ENCODE data around the gene ZNF300. TPM values are rescaled to one million over a fixed set of nuclear protein-coding genes. Genes with fewer than 3 reads are reported as not detected.

Gene ZNF300
- total RNA-seq, 2 donors from 2014 or later: 9.5 to 12.1 TPM

DNA sequence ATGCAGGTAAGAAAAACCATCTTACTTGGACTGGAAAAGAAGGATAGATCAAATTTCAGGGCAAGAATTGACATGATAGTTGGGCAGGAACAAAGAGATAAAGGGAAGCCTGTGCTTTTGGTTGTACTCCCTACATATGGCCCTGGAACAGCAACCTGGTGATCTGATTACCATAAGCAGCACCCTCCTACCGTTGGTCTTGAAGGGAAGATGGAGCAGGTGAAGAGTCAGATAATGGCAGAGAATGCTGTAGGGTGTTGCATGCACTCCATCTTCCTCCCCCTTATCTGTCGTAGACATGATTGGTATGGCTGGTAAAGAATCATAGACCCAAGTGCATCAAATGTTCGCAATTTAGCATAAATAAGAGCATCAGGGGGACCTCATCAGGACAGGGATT is 53.7 kb downstream of the ZNF300 start:
- Histone ChIP-seq H3K27me3 (ENCODE audit: control insufficient read depth, insufficient read depth, low read length, poor library complexity, severe bottlenecking) (peaks cover 6% of the 10 kb centered on the region), H3K9me3 (ENCODE audit: control insufficient read depth, low read length) (no peaks in the 10 kb centered on the region), H3K9ac (ENCODE audit: extremely low read depth, low read length, poor library complexity, severe bottlenecking) (no peak overlapping the region), H3K4me3 (ENCODE audit: low read length) (no peak overlapping the region), H3K36me3 (ENCODE audit: control insufficient read depth, insufficient read depth, low read length) (no peaks in the 10 kb centered on the region), H3K4me1 (ENCODE audit: control insufficient read depth, insufficient read depth, low read length) (no peaks in the 10 kb centered on the region), H3K27ac (ENCODE audit: low read depth, low read length) (no peak overlapping the region)
- no peak for DNase-seq
- Mint-ChIP-seq H3K36me3 (ENCODE audit: low read depth) (no peaks in the 10 kb centered on the region), H3K9me3 (peaks cover 7% of the 10 kb centered on the region), H3K27me3 (ENCODE audit: insufficient read depth) (peaks cover 29% of the 10 kb centered on the region), H3K27ac (no peak overlapping the region), H3K4me3 (no peak overlapping the region), H3K4me1 (no peaks in the 10 kb centered on the region)
- TF ChIP-seq, protein P1, sequence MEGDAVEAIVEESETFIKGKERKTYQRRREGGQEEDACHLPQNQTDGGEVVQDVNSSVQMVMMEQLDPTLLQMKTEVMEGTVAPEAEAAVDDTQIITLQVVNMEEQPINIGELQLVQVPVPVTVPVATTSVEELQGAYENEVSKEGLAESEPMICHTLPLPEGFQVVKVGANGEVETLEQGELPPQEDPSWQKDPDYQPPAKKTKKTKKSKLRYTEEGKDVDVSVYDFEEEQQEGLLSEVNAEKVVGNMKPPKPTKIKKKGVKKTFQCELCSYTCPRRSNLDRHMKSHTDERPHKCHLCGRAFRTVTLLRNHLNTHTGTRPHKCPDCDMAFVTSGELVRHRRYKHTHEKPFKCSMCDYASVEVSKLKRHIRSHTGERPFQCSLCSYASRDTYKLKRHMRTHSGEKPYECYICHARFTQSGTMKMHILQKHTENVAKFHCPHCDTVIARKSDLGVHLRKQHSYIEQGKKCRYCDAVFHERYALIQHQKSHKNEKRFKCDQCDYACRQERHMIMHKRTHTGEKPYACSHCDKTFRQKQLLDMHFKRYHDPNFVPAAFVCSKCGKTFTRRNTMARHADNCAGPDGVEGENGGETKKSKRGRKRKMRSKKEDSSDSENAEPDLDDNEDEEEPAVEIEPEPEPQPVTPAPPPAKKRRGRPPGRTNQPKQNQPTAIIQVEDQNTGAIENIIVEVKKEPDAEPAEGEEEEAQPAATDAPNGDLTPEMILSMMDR (conservative IDR thresholded peaks at IDR 0.05): no peak
- WGBS, 2 experiments (ENCODE audit: insufficient coverage in 1 of 2, insufficient read length in 1 of 2): 84% methylated on average over 2 to 3 of the region's 3 CpGs

DNA sequence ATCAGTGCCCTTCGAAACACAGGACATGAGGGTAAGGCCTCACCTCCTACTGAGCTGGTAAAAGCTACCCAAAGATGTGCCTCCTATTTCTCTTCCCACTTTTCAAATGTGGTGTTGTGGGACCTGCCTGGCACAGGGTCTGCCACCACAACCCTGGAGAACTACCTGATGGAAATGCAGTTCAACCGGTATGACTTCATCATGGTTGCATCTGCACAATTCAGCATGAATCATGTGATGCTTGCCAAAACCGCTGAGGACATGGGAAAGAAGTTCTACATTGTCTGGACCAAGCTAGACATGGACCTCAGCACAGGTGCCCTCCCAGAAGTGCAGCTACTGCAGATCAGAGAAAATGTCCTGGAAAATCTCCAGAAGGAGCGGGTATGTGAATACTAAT is 56.5 kb downstream of the ZNF300 start:
- WGBS, 2 experiments (ENCODE audit: insufficient coverage in 1 of 2, insufficient read length in 1 of 2): 82 to 89% methylated on average over 4 of the region's 4 CpGs
- DNase-seq: no peak
- Histone ChIP-seq H3K27me3 (ENCODE audit: control insufficient read depth, insufficient read depth, low read length, poor library complexity, severe bottlenecking) (peaks cover 6% of the 10 kb centered on the region), H3K36me3 (ENCODE audit: control insufficient read depth, insufficient read depth, low read length) (no peaks in the 10 kb centered on the region), H3K9me3 (ENCODE audit: control insufficient read depth, low read length) (no peaks in the 10 kb centered on the region), H3K9ac (ENCODE audit: extremely low read depth, low read length, poor library complexity, severe bottlenecking) (no peak overlapping the region), H3K4me1 (ENCODE audit: control insufficient read depth, insufficient read depth, low read length) (no peaks in the 10 kb centered on the region), H3K4me3 (ENCODE audit: low read length) (no peak overlapping the region), H3K27ac (ENCODE audit: low read depth, low read length) (no peak overlapping the region)
- Mint-ChIP-seq H3K27ac (no peak overlapping the region), H3K4me3 (no peak overlapping the region), H3K27me3 (ENCODE audit: insufficient read depth) (peaks cover 32% of the 10 kb centered on the region), H3K9me3 (peaks cover 16% of the 10 kb centered on the region), H3K4me1 (no peaks in the 10 kb centered on the region), H3K36me3 (ENCODE audit: low read depth) (no peaks in the 10 kb centered on the region)
- TF ChIP-seq, protein P1 (conservative IDR thresholded peaks at IDR 0.05): no peak

DNA sequence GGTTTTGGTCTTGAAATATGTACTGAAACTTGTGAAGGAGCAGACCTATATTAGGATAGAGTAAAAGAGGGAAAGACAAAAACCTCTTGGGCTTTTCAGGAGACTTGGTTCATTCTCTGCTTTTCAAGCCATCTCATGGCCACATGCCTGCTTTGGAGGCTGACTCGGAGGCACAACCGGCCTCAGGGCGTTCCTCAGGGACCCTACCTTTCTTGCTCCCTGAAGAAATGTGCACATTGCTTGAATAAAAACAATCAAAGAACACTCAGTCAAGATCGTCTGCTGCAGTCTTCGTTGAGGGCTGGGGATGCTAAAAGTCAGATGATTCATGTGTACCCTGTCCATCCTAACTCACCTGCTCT is 57.5 kb downstream of the ZNF300 start:
- no peaks in the 10 kb centered on the region for H3K4me1 Mint-ChIP-seq
- TF ChIP-seq, protein P1 (conservative IDR thresholded peaks at IDR 0.05): no peak

More for the DNA sequence above, 57.5 kb downstream of the ZNF300 start:
- Histone ChIP-seq H3K4me1 (ENCODE audit: control insufficient read depth, insufficient read depth, low read length) (no peaks in the 10 kb centered on the region), H3K4me3 (ENCODE audit: low read length) (no peak overlapping the region), H3K9ac (ENCODE audit: extremely low read depth, low read length, poor library complexity, severe bottlenecking) (no peak overlapping the region), H3K27ac (ENCODE audit: low read depth, low read length) (no peak overlapping the region), H3K36me3 (ENCODE audit: control insufficient read depth, insufficient read depth, low read length) (no peaks in the 10 kb centered on the region), H3K27me3 (ENCODE audit: control insufficient read depth, insufficient read depth, low read length, poor library complexity, severe bottlenecking) (peaks cover 3% of the 10 kb centered on the region), H3K9me3 (ENCODE audit: control insufficient read depth, low read length) (no peaks in the 10 kb centered on the region)
- no peaks in the 10 kb centered on the region for H3K36me3 Mint-ChIP-seq (ENCODE audit: low read depth)
- peaks cover 32% of the 10 kb centered on the region for H3K27me3 Mint-ChIP-seq (ENCODE audit: insufficient read depth)
- no peak for DNase-seq
- no peak overlapping the region for H3K4me3 Mint-ChIP-seq
- H3K27ac Mint-ChIP-seq: no peak overlapping the region
- 53 to 60% methylated on average over 5 of the region's 5 CpGs for WGBS, 2 experiments (ENCODE audit: insufficient coverage in 1 of 2, insufficient read length in 1 of 2)
- peaks cover 16% of the 10 kb centered on the region for H3K9me3 Mint-ChIP-seq
